DND-41 (cell line): Measurements from ENCODE around the gene ORC4.

ENCODE experiments used
- ATAC-seq: fragments of 200-7000 bp; cut with Tn5 transposase; 3 replicates; pipeline ENCODE4 v1.9.1; 2021; ENCODE audit warnings: low read depth; ENCODE audit not compliant: insufficient read depth
- DNase-seq: peaks from one replicate; pipeline ENCODE4 v3.0.0-alpha.2; 2020
- H2AFZ ChIP-seq: 2 replicates; pipeline ENCODE4 v1.6.0; 2012; ENCODE audit warnings: low read depth, low read length
- H3K27ac ChIP-seq: 2 replicates; pipeline ENCODE4 v1.5.1; 2012; ENCODE audit warnings: low read length, inconsistent platforms
- H3K27me3 ChIP-seq: fragments of 200-600 bp; sonication (generic); 2 replicates; pipeline ENCODE4 v1.6.0; 2012; ENCODE audit warnings: low read length, mild to moderate bottlenecking, inconsistent platforms; ENCODE audit not compliant: insufficient read depth, poor library complexity
- H3K36me3 ChIP-seq: 2 replicates; pipeline ENCODE4 v1.5.1; 2012; ENCODE audit warnings: low read length, inconsistent platforms; ENCODE audit not compliant: insufficient read depth
- H3K4me1 ChIP-seq: 2 replicates; pipeline ENCODE4 v1.5.1; 2012; ENCODE audit warnings: mild to moderate bottlenecking, low read length; ENCODE audit not compliant: insufficient read depth
- H3K4me2 ChIP-seq: 2 replicates; pipeline ENCODE4 v1.6.0; 2012; ENCODE audit warnings: mild to moderate bottlenecking, moderate library complexity, low read length, inconsistent platforms; ENCODE audit not compliant: insufficient read depth
- H3K4me3 ChIP-seq, 2 experiments: fragments of 200-600 bp in 1 of 2; shearing (Covaris generic) in 1 of 2; 2 replicates each; pipeline ENCODE4 v1.5.1; 2012 to 2016; ENCODE audit warnings: inconsistent platforms in 2 of 2, low read length in 2 of 2, mild to moderate bottlenecking in 2 of 2, low read depth in 1 of 2, moderate library complexity in 1 of 2
- H3K79me2 ChIP-seq: 2 replicates; pipeline ENCODE4 v1.6.0; 2012; ENCODE audit warnings: low read length, inconsistent platforms; ENCODE audit not compliant: insufficient read depth
- H3K9ac ChIP-seq: 2 replicates; pipeline ENCODE4 v1.6.0; 2012; ENCODE audit warnings: low read depth, mild to moderate bottlenecking, inconsistent platforms, low read length, moderate library complexity
- H3K9me3 ChIP-seq: 2 replicates; pipeline ENCODE4 v1.5.1; 2012; ENCODE audit warnings: low read length, moderate library complexity, mild to moderate bottlenecking, inconsistent platforms; ENCODE audit not compliant: insufficient read depth, severe bottlenecking
- H4K20me1 ChIP-seq: 2 replicates; pipeline ENCODE4 v1.6.0; 2012; ENCODE audit warnings: low read length; ENCODE audit not compliant: insufficient read depth
- CTCF ChIP-seq: IDR thresholded peaks from 2 replicates; pipeline ENCODE4 v1.5.1; 2012; ENCODE audit warnings: borderline replicate concordance, low read length, moderate library complexity, mild to moderate bottlenecking; ENCODE audit not compliant: poor library complexity, severe bottlenecking; ENCODE audit errors: extremely low read depth
- EZH2 ChIP-seq: IDR thresholded peaks from 3 replicates; pipeline ENCODE4 v1.6.1; 2012; ENCODE audit warnings: borderline replicate concordance, low read depth, mild to moderate bottlenecking, moderate library complexity, low read length, inconsistent platforms; ENCODE audit not compliant: severe bottlenecking

Gene ORC4

GRCh38 chr2:148063633-148064032 is 43.1 kb upstream of the ORC4 start:
- Histone ChIP-seq H3K4me3 (no peak overlapping the region), H3K9ac (no peak overlapping the region), H3K4me1 (no peaks in the 10 kb centered on the region), H2AFZ (no peak overlapping the region), H3K4me2 (no peak overlapping the region), H3K27me3 (no peaks in the 10 kb centered on the region), H3K27ac (no peak overlapping the region), H3K79me2 (no peaks in the 10 kb centered on the region), H3K36me3 (no peaks in the 10 kb centered on the region), H4K20me1 (no peaks in the 10 kb centered on the region), H3K9me3 (no peaks in the 10 kb centered on the region)
- TF ChIP-seq CTCF (no peak), EZH2 (no peak)
- ATAC-seq (no peak), DNase-seq (no peak)

- Histone ChIP-seq H3K36me3 (no peaks in the 10 kb centered on the region), H3K9me3 (no peaks in the 10 kb centered on the region), H3K9ac (no peak overlapping the region), H3K4me2 (no peak overlapping the region), H3K27ac (no peak overlapping the region), H3K4me1 (no peaks in the 10 kb centered on the region), H3K4me3 (no peak overlapping the region), H4K20me1 (no peaks in the 10 kb centered on the region), H2AFZ (no peak overlapping the region), H3K27me3 (no peaks in the 10 kb centered on the region), H3K79me2 (no peaks in the 10 kb centered on the region)
- TF ChIP-seq CTCF = no peak
- no peak for TF ChIP-seq EZH2
- DNase-seq = no peak
- ATAC-seq = no peak
Measured at GRCh38 chr2:148058641-148059040, 38.1 kb upstream of the ORC4 start.

GRCh38 chr2:148052687-148053086 is 32.1 kb upstream of the ORC4 start:
- Histone ChIP-seq H3K9me3 (no peaks in the 10 kb centered on the region), H3K4me1 (0 out of 2 replicates have a peak, but pooled peaks cover 2% of the 10 kb centered on the region), H3K9ac (no peak overlapping the region), H3K27me3 (no peaks in the 10 kb centered on the region), H3K4me3 (no peak overlapping the region), H2AFZ (no peak overlapping the region), H3K27ac (no peak overlapping the region), H3K4me2 (no peak overlapping the region), H3K79me2 (no peaks in the 10 kb centered on the region), H3K36me3 (no peaks in the 10 kb centered on the region), H4K20me1 (peaks cover 5% of the 10 kb centered on the region; the same call in 1 of the 2 replicates)
- no peak for TF ChIP-seq EZH2
- no peak for TF ChIP-seq CTCF
- ATAC-seq = no peak
- no peak for DNase-seq

- ATAC-seq (no peak), DNase-seq (no peak)
- no peak overlapping the region for H2AFZ ChIP-seq
- no peaks in the 10 kb centered on the region for H3K9me3 ChIP-seq
- 0 out of 2 replicates have a peak, but pooled peaks cover 2% of the 10 kb centered on the region for H3K4me1 ChIP-seq
- H3K27me3 ChIP-seq = no peaks in the 10 kb centered on the region
- no peak overlapping the region for H3K27ac ChIP-seq
- H3K9ac ChIP-seq = no peak overlapping the region
- no peak overlapping the region for H3K4me2 ChIP-seq
- no peaks in the 10 kb centered on the region for H3K36me3 ChIP-seq
- H3K79me2 ChIP-seq = no peaks in the 10 kb centered on the region
- no peak overlapping the region for H3K4me3 ChIP-seq
- peaks cover 5% of the 10 kb centered on the region; the same call in 1 of the 2 replicates for H4K20me1 ChIP-seq
- TF ChIP-seq CTCF = no peak
Measured at GRCh38 chr2:148049284-148049683, 28.7 kb upstream of the ORC4 start.
